ENCODE results near the gene CDAN1. TPM values are rescaled to one million over a fixed set of nuclear protein-coding genes. Genes with fewer than 3 reads are reported as not detected.
A peak's percentile ranks its signal among the peaks of the same experiment; 100 is the strongest.
"Not testable (repeated sequence)": the region's sequence is repeated elsewhere in the genome, so short reads cannot be mapped to it uniquely, and the experiment has no call there.

The CDAN1 gene
- 7.9 and 9.5 TPM in 2 replicates for total RNA-seq (2014; rRNA removed; shearing (Covaris generic); ENCODE audit: low replicate concordance)

- peak; percentile 90 for DNase-seq
- H3K4me3 ChIP-seq = peak within 1 kb of the TSS; percentile 65
- H3K27me3 ChIP-seq = no peaks in the 10 kb centered on the region
- no peaks in the 10 kb centered on the region for H3K9me3 ChIP-seq
- peaks cover 18% of the 10 kb centered on the region for H3K36me3 ChIP-seq
Observed at GRCh38 chr15:42736793-42737528, at the start of gene CDAN1. Gene CDAN1 (minus strand): TSS chr15:42737128. CDS start chr15:42737102, 26 bp downstream.

- H3K27me3 ChIP-seq = no peaks in the 10 kb centered on the region
- H3K4me3 ChIP-seq = no peak overlapping the region
- no peaks in the 10 kb centered on the region for H3K9me3 ChIP-seq
- no peak for DNase-seq
- H3K36me3 ChIP-seq = no peaks in the 10 kb centered on the region
Observed at GRCh38 chr15:42785569-42785968, 48.6 kb upstream of the CDAN1 start.

- H3K36me3 ChIP-seq = no peaks in the 10 kb centered on the region
- H3K4me3 ChIP-seq = no peak overlapping the region
- no peak for DNase-seq
- H3K27me3 ChIP-seq = no peaks in the 10 kb centered on the region
- H3K9me3 ChIP-seq = no peaks in the 10 kb centered on the region
Observed at GRCh38 chr15:42784705-42785104, 47.8 kb upstream of the CDAN1 start.

- H3K9me3 ChIP-seq = no peaks in the 10 kb centered on the region
- H3K36me3 ChIP-seq = no peaks in the 10 kb centered on the region
- DNase-seq = no peak
- no peak overlapping the region for H3K4me3 ChIP-seq
- no peaks in the 10 kb centered on the region for H3K27me3 ChIP-seq
Observed at GRCh38 chr15:42782716-42783115, 45.8 kb upstream of the CDAN1 start.

- Histone ChIP-seq H3K9me3 (no peaks in the 10 kb centered on the region), H3K27me3 (no peaks in the 10 kb centered on the region), H3K36me3 (no peaks in the 10 kb centered on the region), H3K4me3 (no peak overlapping the region)
- DNase-seq = no peak
Observed at GRCh38 chr15:42775416-42775815, 38.5 kb upstream of the CDAN1 start.

- no peak for DNase-seq
- H3K9me3 ChIP-seq = 0 out of 2 replicates have a peak, but pooled peaks cover 4% of the 10 kb centered on the region
- no peaks in the 10 kb centered on the region for H3K27me3 ChIP-seq
- H3K4me3 ChIP-seq = no peak overlapping the region
- H3K36me3 ChIP-seq = no peaks in the 10 kb centered on the region
Observed at GRCh38 chr15:42772901-42773300, 36.0 kb upstream of the CDAN1 start.

- no peaks in the 10 kb centered on the region for H3K36me3 ChIP-seq
- H3K9me3 ChIP-seq = 0 out of 2 replicates have a peak, but pooled peaks cover 4% of the 10 kb centered on the region
- no peak overlapping the region for H3K4me3 ChIP-seq
- peak; percentile 11 for DNase-seq
- H3K27me3 ChIP-seq = no peaks in the 10 kb centered on the region
Observed at GRCh38 chr15:42772144-42772543, 35.2 kb upstream of the CDAN1 start.

- not testable (repeated sequence) for H3K27me3 ChIP-seq, DNase-seq, H3K4me3 ChIP-seq, H3K36me3 ChIP-seq
- peaks cover 12% of the 10 kb centered on the region; the same call in 1 of the 2 replicates for H3K9me3 ChIP-seq
Observed at GRCh38 chr15:42766109-42766508, 29.2 kb upstream of the CDAN1 start.

- not testable (repeated sequence) for DNase-seq, H3K4me3 ChIP-seq, H3K36me3 ChIP-seq, H3K27me3 ChIP-seq
- H3K9me3 ChIP-seq = peaks cover 23% of the 10 kb centered on the region
Observed at GRCh38 chr15:42764154-42764731, 27.3 kb upstream of the CDAN1 start.

- not testable (repeated sequence) for H3K36me3 ChIP-seq, DNase-seq, H3K4me3 ChIP-seq, H3K27me3 ChIP-seq
- H3K9me3 ChIP-seq = peaks cover 19% of the 10 kb centered on the region
Observed at GRCh38 chr15:42761813-42762212, 24.9 kb upstream of the CDAN1 start.

GRCh38 chr15:42760759-42761158 lies 23.8 kb upstream of the CDAN1 start:
- no peak for DNase-seq
- Histone ChIP-seq H3K9me3 (peaks cover 19% of the 10 kb centered on the region), H3K4me3 (no peak overlapping the region), H3K27me3 (no peaks in the 10 kb centered on the region), H3K36me3 (no peaks in the 10 kb centered on the region; the same call in 1 of the 2 replicates)

GRCh38 chr15:42759093-42759492 lies 22.2 kb upstream of the CDAN1 start:
- Histone ChIP-seq H3K36me3 (no peaks in the 10 kb centered on the region; the same call in 1 of the 2 replicates), H3K4me3 (no peak overlapping the region), H3K9me3 (peaks cover 19% of the 10 kb centered on the region), H3K27me3 (no peaks in the 10 kb centered on the region)
- no peak for DNase-seq

- DNase-seq = no peak
- H3K4me3 ChIP-seq = no peak overlapping the region
- H3K27me3 ChIP-seq = no peaks in the 10 kb centered on the region
- H3K36me3 ChIP-seq = peaks cover 6% of the 10 kb centered on the region
- H3K9me3 ChIP-seq = no peaks in the 10 kb centered on the region
Observed at GRCh38 chr15:42750306-42750705, 13.4 kb upstream of the CDAN1 start.

- Histone ChIP-seq H3K36me3 (peaks cover 6% of the 10 kb centered on the region), H3K9me3 (no peaks in the 10 kb centered on the region), H3K27me3 (no peaks in the 10 kb centered on the region), H3K4me3 (no peak overlapping the region)
- DNase-seq = no peak
Observed at GRCh38 chr15:42749266-42749665, 12.3 kb upstream of the CDAN1 start.

GRCh38 chr15:42744195-42744594 lies 7.3 kb upstream of the CDAN1 start:
- Histone ChIP-seq H3K27me3 (no peaks in the 10 kb centered on the region), H3K9me3 (no peaks in the 10 kb centered on the region), H3K36me3 (no peaks in the 10 kb centered on the region; the same call in 1 of the 2 replicates), H3K4me3 (no peak overlapping the region)
- DNase-seq = no peak

GRCh38 chr15:42742149-42742548 lies 5.2 kb upstream of the CDAN1 start:
- no peak for DNase-seq
- Histone ChIP-seq H3K36me3 (no peaks in the 10 kb centered on the region; the same call in 1 of the 2 replicates), H3K27me3 (no peaks in the 10 kb centered on the region), H3K4me3 (no peak overlapping the region), H3K9me3 (no peaks in the 10 kb centered on the region)

GRCh38 chr15:42741710-42742109 lies 4.8 kb upstream of the CDAN1 start:
- Histone ChIP-seq H3K9me3 (no peaks in the 10 kb centered on the region), H3K27me3 (no peaks in the 10 kb centered on the region), H3K4me3 (no peak overlapping the region), H3K36me3 (no peaks in the 10 kb centered on the region; the same call in 1 of the 2 replicates)
- no peak for DNase-seq

Data from MG63 (cell line).